Measurements from ENCODE around the gene MTSS2. TPM values are rescaled to one million over a fixed set of nuclear protein-coding genes. Genes with fewer than 3 reads are reported as not detected.

MTSS2 gene
- total RNA-seq, 1 donor from 2014 or later = 50.3 TPM

- DNase-seq (ENCODE audit: low spot score) = no peak
Measured at GRCh38 chr16:70715055-70715858, 29.4 kb upstream of the MTSS2 start.

GRCh38 chr16:70714581-70715054 lies 28.8 kb upstream of the MTSS2 start:
- no peak for DNase-seq (ENCODE audit: low spot score)

GRCh38 chr16:70713824-70714223 lies 28.0 kb upstream of the MTSS2 start:
- no peak for DNase-seq (ENCODE audit: low spot score)

GRCh38 chr16:70713342-70713741 lies 27.5 kb upstream of the MTSS2 start:
- DNase-seq (ENCODE audit: low spot score) = no peak

- no peak for DNase-seq (ENCODE audit: low spot score)
Measured at GRCh38 chr16:70712942-70713341, 27.1 kb upstream of the MTSS2 start.

GRCh38 chr16:70712359-70712758 lies 26.5 kb upstream of the MTSS2 start:
- no peak for DNase-seq (ENCODE audit: low spot score)

GRCh38 chr16:70711211-70712031 lies 25.6 kb upstream of the MTSS2 start:
- no peak for DNase-seq (ENCODE audit: low spot score)

- DNase-seq (ENCODE audit: low spot score) = no peak
Measured at GRCh38 chr16:70710422-70711210, 24.8 kb upstream of the MTSS2 start.

GRCh38 chr16:70709942-70710341 lies 24.1 kb upstream of the MTSS2 start:
- no peak for DNase-seq (ENCODE audit: low spot score)

- no peak for DNase-seq (ENCODE audit: low spot score)
Measured at GRCh38 chr16:70709457-70709856, 23.6 kb upstream of the MTSS2 start.

GRCh38 chr16:70708366-70709246 lies 22.8 kb upstream of the MTSS2 start:
- no peak for DNase-seq (ENCODE audit: low spot score)

- no peak for DNase-seq (ENCODE audit: low spot score)
Measured at GRCh38 chr16:70706948-70707465, 21.2 kb upstream of the MTSS2 start.

GRCh38 chr16:70705056-70705455 lies 19.2 kb upstream of the MTSS2 start:
- no peak for DNase-seq (ENCODE audit: low spot score)

- DNase-seq (ENCODE audit: low spot score) = no peak
Measured at GRCh38 chr16:70704586-70704985, 18.7 kb upstream of the MTSS2 start.

GRCh38 chr16:70703835-70704381 lies 18.1 kb upstream of the MTSS2 start:
- DNase-seq (ENCODE audit: low spot score) = no peak

- no peak for DNase-seq (ENCODE audit: low spot score)
Measured at GRCh38 chr16:70703041-70703834, 17.4 kb upstream of the MTSS2 start.

GRCh38 chr16:70702624-70703023 lies 16.8 kb upstream of the MTSS2 start:
- no peak for DNase-seq (ENCODE audit: low spot score)

GRCh38 chr16:70701998-70702397 lies 16.1 kb upstream of the MTSS2 start:
- DNase-seq (ENCODE audit: low spot score) = no peak

GRCh38 chr16:70701596-70701995 lies 15.7 kb upstream of the MTSS2 start:
- DNase-seq (ENCODE audit: low spot score) = no peak
